Liver (tissue), 9 donors: ENCODE data around the gene GREB1. TPM values are rescaled to one million over a fixed set of nuclear protein-coding genes. Genes with fewer than 3 reads are reported as not detected.

Source experiments
- DNase-seq: peaks from one replicate; pipeline ENCODE4 v3.0.0-alpha.2; 2017; ENCODE audit warnings: low spot score
- H3K27ac ChIP-seq, 2 donors: one replicate each; pipeline ENCODE4 v1.7.0; 2013; ENCODE audit warnings: inconsistent platforms in 2 of 2, low read length in 2 of 2, control low read depth in 1 of 2, low read depth in 1 of 2, mild to moderate bottlenecking in 1 of 2
- H3K27me3 ChIP-seq, 4 donors: one replicate each; pipeline versions ENCODE4 v1.6.1 to v1.7.0; 2013; ENCODE audit warnings: low read length in 3 of 4, inconsistent platforms in 1 of 4, mild to moderate bottlenecking in 1 of 4, moderate library complexity in 1 of 4; ENCODE audit not compliant: control insufficient read depth in 4 of 4, insufficient read depth in 4 of 4
- H3K36me3 ChIP-seq, 4 donors: one replicate each; pipeline versions ENCODE4 v1.6.1 to v1.7.0; 2013; ENCODE audit warnings: low read length in 3 of 4, mild to moderate bottlenecking in 3 of 4, low read depth in 1 of 4, moderate library complexity in 1 of 4; ENCODE audit not compliant: control insufficient read depth in 4 of 4, insufficient read depth in 3 of 4
- H3K4me1 ChIP-seq, 4 donors: one replicate each; pipeline versions ENCODE4 v1.6.1 to v1.7.0; 2013; ENCODE audit warnings: low read length in 3 of 4, mild to moderate bottlenecking in 3 of 4, moderate library complexity in 1 of 4; ENCODE audit not compliant: control insufficient read depth in 4 of 4, insufficient read depth in 4 of 4
- H3K4me3 ChIP-seq, 3 donors: one replicate each; pipeline versions ENCODE4 v1.6.1 to v1.7.0; 2013; ENCODE audit warnings: low read length in 3 of 3, control low read depth in 1 of 3, low read depth in 1 of 3, mild to moderate bottlenecking in 1 of 3
- H3K9ac ChIP-seq, 2 donors: one replicate each; pipeline ENCODE4 v1.7.0; 2013; ENCODE audit warnings: low read length in 2 of 2, mild to moderate bottlenecking in 2 of 2, moderate library complexity in 2 of 2, control low read depth in 1 of 2, low read depth in 1 of 2
- H3K9me3 ChIP-seq, 4 donors: one replicate each; pipeline versions ENCODE4 v1.6.1 to v1.7.0; 2013; ENCODE audit warnings: low read length in 3 of 4; ENCODE audit not compliant: control insufficient read depth in 4 of 4
- ATF3 ChIP-seq: IDR thresholded peaks from 2 replicates; pipeline ENCODE4 v1.6.1; 2016; ENCODE audit warnings: antibody characterized with exemption
- EGR1 ChIP-seq, 2 donors: IDR thresholded peaks; 2 replicates each; pipeline ENCODE4 v1.6.1; 2016 to 2018; ENCODE audit warnings: antibody characterized with exemption in 2 of 2, low read depth in 2 of 2
- FOXA1 ChIP-seq: IDR thresholded peaks from 2 replicates; pipeline ENCODE4 v1.6.1; 2016; ENCODE audit warnings: antibody characterized with exemption
- FOXA2 ChIP-seq: IDR thresholded peaks from 2 replicates; pipeline ENCODE4 v1.6.1; 2016; ENCODE audit warnings: antibody characterized with exemption
- GABPA ChIP-seq, 2 donors: IDR thresholded peaks in 1 of 2; conservative IDR thresholded peaks in 1 of 2; 2 replicates each; pipeline ENCODE4 v1.6.1; 2016; ENCODE audit warnings: antibody characterized with exemption in 2 of 2, mild to moderate bottlenecking in 1 of 2, moderate library complexity in 1 of 2
- HNF4G ChIP-seq: IDR thresholded peaks from 2 replicates; pipeline ENCODE4 v1.6.1; 2016; ENCODE audit warnings: antibody characterized with exemption
- JUND ChIP-seq, 2 donors: IDR thresholded peaks; 2 replicates each; pipeline ENCODE4 v1.6.1; 2016; ENCODE audit warnings: antibody characterized with exemption in 2 of 2
- MAX ChIP-seq: IDR thresholded peaks from 2 replicates; pipeline ENCODE4 v1.6.1; 2016; ENCODE audit warnings: antibody characterized with exemption
- NR2F2 ChIP-seq: IDR thresholded peaks from 2 replicates; pipeline ENCODE4 v1.6.1; 2016; ENCODE audit warnings: antibody characterized with exemption
- RAD21 ChIP-seq, 2 donors: IDR thresholded peaks; 2 replicates each; pipeline ENCODE4 v1.6.1; 2016; ENCODE audit warnings: antibody characterized with exemption in 2 of 2, mild to moderate bottlenecking in 2 of 2
- RXRA ChIP-seq, 2 donors: IDR thresholded peaks; 2 replicates each; pipeline ENCODE4 v1.6.1; 2017 to 2018; ENCODE audit warnings: antibody characterized with exemption in 2 of 2, mild to moderate bottlenecking in 1 of 2
- SP1 ChIP-seq: IDR thresholded peaks from 2 replicates; pipeline ENCODE4 v1.6.1; 2018; ENCODE audit warnings: antibody characterized with exemption, mild to moderate bottlenecking
- TAF1 ChIP-seq: conservative IDR thresholded peaks from 2 replicates; pipeline ENCODE4 v1.6.1; 2016; ENCODE audit warnings: antibody characterized with exemption, mild to moderate bottlenecking
- YY1 ChIP-seq: IDR thresholded peaks from 2 replicates; pipeline ENCODE4 v1.6.1; 2016; ENCODE audit warnings: antibody characterized with exemption, mild to moderate bottlenecking
- WGBS: extraction: QIAGEN DNeasy Blood & Tissue Kit; methylation state at CpG from one replicate; pipeline ENCODE4 v1.1.7; 2013; 5-methylcytosine and 5-hydroxymethylcytosine counted together
- polyA plus RNA-seq, 2 donors: library from polyadenylated mRNA; stranded (reverse) in 1 of 2; unstranded in 1 of 2; fragments of 200-250 nt in 1 of 2; fragments of >200 nt in 1 of 2; fragmentation: Nextera tagmentation in 1 of 2; extraction: Ambion mirVana in 1 of 2; gene quantifications; one replicate each; pipeline versions ENCODE4 v1.2.1 to v1.2.3, GENCODE V29; 2013 to 2015
- total RNA-seq, 2 donors: library from RNA; depleted of rRNA; stranded (reverse); fragments of >200 nt; gene quantifications; one replicate each; pipeline ENCODE4 v1.2.3, GENCODE V29; 2014
- TF ChIP-seq, protein P1 (sequence below): fragments of 150-350 bp; IDR thresholded peaks from 2 replicates; pipeline ENCODE4 v1.5.1; 2017; ENCODE audit warnings: improper control_type of control experiment, low read depth, low read length; ENCODE audit not compliant: missing input control
- donor health status: healthy.
- donor health status: healthy.
- donor health status: healthy.
- donor health status: healthy.
- donor health status: healthy.

Gene GREB1
- total and polyA plus RNA-seq, 4 donors: 1.0 to 6.3 (median 3.6) TPM

GRCh38 chr2:11683966-11684365 lies 150.1 kb downstream of the GREB1 start:
- H3K4me1 ChIP-seq: peaks cover 0 to 10% (median 4%) of the 10 kb centered on the region in 4 donors
- H3K27me3 ChIP-seq: no peaks in the 10 kb centered on the region
- 83% methylated on average over 4 of the region's 4 CpGs for WGBS
- no peak overlapping the region for H3K27ac ChIP-seq
- DNase-seq: no peak
- H3K9me3 ChIP-seq: no peaks in the 10 kb centered on the region
- H3K4me3 ChIP-seq: no peak overlapping the region
- H3K36me3 ChIP-seq: no peaks in the 10 kb centered on the region
- no peak overlapping the region for H3K9ac ChIP-seq
- no peak for TF ChIP-seq TAF1
- TF ChIP-seq RAD21 (IDR thresholded peaks at IDR 0.05): no peak
- TF ChIP-seq HNF4G: no peak
- TF ChIP-seq SP1: no peak
- TF ChIP-seq, protein P1, sequence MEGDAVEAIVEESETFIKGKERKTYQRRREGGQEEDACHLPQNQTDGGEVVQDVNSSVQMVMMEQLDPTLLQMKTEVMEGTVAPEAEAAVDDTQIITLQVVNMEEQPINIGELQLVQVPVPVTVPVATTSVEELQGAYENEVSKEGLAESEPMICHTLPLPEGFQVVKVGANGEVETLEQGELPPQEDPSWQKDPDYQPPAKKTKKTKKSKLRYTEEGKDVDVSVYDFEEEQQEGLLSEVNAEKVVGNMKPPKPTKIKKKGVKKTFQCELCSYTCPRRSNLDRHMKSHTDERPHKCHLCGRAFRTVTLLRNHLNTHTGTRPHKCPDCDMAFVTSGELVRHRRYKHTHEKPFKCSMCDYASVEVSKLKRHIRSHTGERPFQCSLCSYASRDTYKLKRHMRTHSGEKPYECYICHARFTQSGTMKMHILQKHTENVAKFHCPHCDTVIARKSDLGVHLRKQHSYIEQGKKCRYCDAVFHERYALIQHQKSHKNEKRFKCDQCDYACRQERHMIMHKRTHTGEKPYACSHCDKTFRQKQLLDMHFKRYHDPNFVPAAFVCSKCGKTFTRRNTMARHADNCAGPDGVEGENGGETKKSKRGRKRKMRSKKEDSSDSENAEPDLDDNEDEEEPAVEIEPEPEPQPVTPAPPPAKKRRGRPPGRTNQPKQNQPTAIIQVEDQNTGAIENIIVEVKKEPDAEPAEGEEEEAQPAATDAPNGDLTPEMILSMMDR: no peak
- no peak for TF ChIP-seq JUND (IDR thresholded peaks at IDR 0.05)
- TF ChIP-seq FOXA1: no peak
- no peak for TF ChIP-seq FOXA2
- no peak for TF ChIP-seq YY1
- no peak for TF ChIP-seq MAX
- TF ChIP-seq EGR1 (IDR thresholded peaks at IDR 0.05; ENCODE audit: low read depth in 2 of 2): no peak
- TF ChIP-seq NR2F2: no peak
- no peak for TF ChIP-seq ATF3

GRCh38 chr2:11684894-11685460 lies 151.1 kb downstream of the GREB1 start:
- Histone ChIP-seq H3K27ac (no peak overlapping the region), H3K36me3 (no peaks in the 10 kb centered on the region), H3K4me1 (peaks cover 0 to 10% (median 5%) of the 10 kb centered on the region in 4 donors), H3K4me3 (no peak overlapping the region), H3K9me3 (no peaks in the 10 kb centered on the region), H3K9ac (no peak overlapping the region), H3K27me3 (no peaks in the 10 kb centered on the region)
- no peak for TF ChIP-seq ATF3
- TF ChIP-seq TAF1: no peak
- no peak for TF ChIP-seq EGR1 (IDR thresholded peaks at IDR 0.05; ENCODE audit: low read depth in 2 of 2)
- TF ChIP-seq RXRA (IDR thresholded peaks at IDR 0.05): no peak
- WGBS: 87% methylated on average over 12 of the region's 12 CpGs
- no peak for DNase-seq

- no peaks in the 10 kb centered on the region for H3K9me3 ChIP-seq
- H3K36me3 ChIP-seq: no peaks in the 10 kb centered on the region
- no peak overlapping the region for H3K4me3 ChIP-seq
- H3K27ac ChIP-seq: no peak overlapping the region
- no peak for DNase-seq
- peaks cover 0 to 10% (median 5%) of the 10 kb centered on the region in 4 donors for H3K4me1 ChIP-seq
- no peaks in the 10 kb centered on the region for H3K27me3 ChIP-seq
- no peak for TF ChIP-seq ATF3
- no peak for TF ChIP-seq NR2F2
- no peak for TF ChIP-seq HNF4G
- no peak for TF ChIP-seq GABPA (IDR thresholded peaks at IDR 0.05 in 1 of 2, conservative IDR thresholded peaks at IDR 0.05 in 1 of 2)
- TF ChIP-seq EGR1 (IDR thresholded peaks at IDR 0.05; ENCODE audit: low read depth in 2 of 2): no peak
- TF ChIP-seq SP1: no peak
- TF ChIP-seq RAD21 (IDR thresholded peaks at IDR 0.05): no peak
- TF ChIP-seq, protein P1: no peak
- no peak overlapping the region for H3K9ac ChIP-seq
- WGBS: 94% methylated on average over 10 of the region's 10 CpGs
These were observed 152.1 kb downstream of the GREB1 start for GRCh38 chr2:11685906-11686470.
